WTC11 (cell line): ENCODE data around the gene PSD. TPM values are rescaled to one million over a fixed set of nuclear protein-coding genes. Genes with fewer than 3 reads are reported as not detected.

Source experiments
- ATAC-seq: fragments of 200-7000 bp; cut with Tn5 transposase; 2 replicates; pipeline ENCODE4 v1.10.0; 2021; ENCODE audit warnings: mild to moderate bottlenecking, moderate library complexity
- CTCF ChIA-PET: fragments of 300-600 bp; sonication (Branson Sonifier 250); formaldehyde crosslinking; loops from one replicate; lab custom pipeline; 2021; ENCODE audit warnings: antibody characterized with exemption; lab: Charles Lee
- POLR2A ChIA-PET: fragments of 350-600 bp; sonication (Branson Sonifier 250); formaldehyde crosslinking; loops from one replicate; lab custom pipeline; 2021; ENCODE audit warnings: antibody characterized with exemption; lab: Charles Lee
- DNase-seq: peaks from one replicate; pipeline ENCODE4 v3.0.0; 2021; ENCODE audit warnings: low spot score
- H3K27ac Mint-ChIP-seq: 2 replicates; pipeline ENCODE4 v1.8.0; 2021; ENCODE audit warnings: mixed read lengths
- H3K27me3 Mint-ChIP-seq: 2 replicates; pipeline ENCODE4 v1.8.0; 2021; ENCODE audit warnings: low read depth, mild to moderate bottlenecking, moderate library complexity, mixed read lengths
- H3K36me3 Mint-ChIP-seq: 2 replicates; pipeline ENCODE4 v1.8.0; 2021; ENCODE audit warnings: mixed read lengths
- H3K4me1 Mint-ChIP-seq: 2 replicates; pipeline ENCODE4 v1.8.0; 2022; ENCODE audit warnings: mixed read lengths
- H3K4me3 Mint-ChIP-seq: 2 replicates; pipeline ENCODE4 v1.8.0; 2021; ENCODE audit warnings: mild to moderate bottlenecking, moderate library complexity, mixed read lengths
- H3K9me3 Mint-ChIP-seq: 2 replicates; pipeline ENCODE4 v1.8.0; 2021; ENCODE audit warnings: mixed read lengths
- ELF4 ChIP-seq: sonication (generic); formaldehyde crosslinking; IDR thresholded peaks from 2 replicates; pipeline ENCODE4 v1.8.1; 2022; ENCODE audit warnings: low read depth, mild to moderate bottlenecking, moderate library complexity, missing genetic modification reagents
- ESRRA ChIP-seq: sonication (generic); formaldehyde crosslinking; IDR thresholded peaks from 2 replicates; pipeline ENCODE4 v1.8.1; 2022; ENCODE audit warnings: mild to moderate bottlenecking, missing genetic modification reagents, borderline replicate concordance
- ETV6 ChIP-seq: sonication (generic); formaldehyde crosslinking; IDR thresholded peaks from 2 replicates; pipeline ENCODE4 v1.8.1; 2022; ENCODE audit warnings: mild to moderate bottlenecking, missing genetic modification reagents
- GRHL2 ChIP-seq: fragments of 250-450 bp; sonication (Bioruptor Pico); IDR thresholded peaks from 2 replicates; pipeline ENCODE4 v1.8.0; 2022; ENCODE audit warnings: mild to moderate bottlenecking, moderate library complexity; ENCODE audit not compliant: insufficient replicate concordance, severe bottlenecking
- MXD4 ChIP-seq: fragments of 250-450 bp; sonication (Bioruptor Pico); IDR thresholded peaks from 2 replicates; pipeline ENCODE4 v1.8.0; 2021; ENCODE audit warnings: mild to moderate bottlenecking, moderate library complexity, borderline replicate concordance
- MYBL2 ChIP-seq: sonication (generic); formaldehyde crosslinking; IDR thresholded peaks from 2 replicates; pipeline ENCODE4 v1.8.1; 2023; ENCODE audit warnings: mild to moderate bottlenecking, moderate library complexity, missing genetic modification reagents
- NR1H2 ChIP-seq: sonication (generic); formaldehyde crosslinking; IDR thresholded peaks from 2 replicates; pipeline ENCODE4 v1.9.0; 2021; ENCODE audit warnings: mild to moderate bottlenecking, moderate library complexity, missing genetic modification reagents
- SMAD3 ChIP-seq: sonication (generic); formaldehyde crosslinking; IDR thresholded peaks from 2 replicates; pipeline ENCODE4 v1.8.0; 2022; ENCODE audit warnings: missing genetic modification reagents, mild to moderate bottlenecking, borderline replicate concordance
- TP53 ChIP-seq: sonication (generic); formaldehyde crosslinking; IDR thresholded peaks from 2 replicates; pipeline ENCODE4 v1.8.1; 2023; ENCODE audit warnings: mild to moderate bottlenecking, missing genetic modification reagents
- ZBTB21 ChIP-seq: sonication (generic); formaldehyde crosslinking; IDR thresholded peaks from 2 replicates; pipeline ENCODE4 v1.8.1; 2023; ENCODE audit warnings: mild to moderate bottlenecking, missing genetic modification reagents, borderline replicate concordance
- ZNF232 ChIP-seq: sonication (generic); formaldehyde crosslinking; IDR thresholded peaks from 2 replicates; pipeline ENCODE4 v1.8.0; 2022; ENCODE audit warnings: mild to moderate bottlenecking, missing genetic modification reagents
- ZNF671 ChIP-seq: fragments of 250-450 bp; sonication (Bioruptor Pico); IDR thresholded peaks from 2 replicates; pipeline ENCODE4 v1.8.0; 2021; ENCODE audit warnings: mild to moderate bottlenecking
- total RNA-seq: library from RNA; stranded (reverse); gene quantifications from 3 replicates; pipeline ENCODE4 v1.2.3, GENCODE V29; 2021
- TF ChIP-seq, protein P1 (sequence below): sonication (generic); formaldehyde crosslinking; IDR thresholded peaks from 2 replicates; pipeline ENCODE4 v1.8.1; 2023; ENCODE audit warnings: mild to moderate bottlenecking, moderate library complexity, missing genetic modification reagents
- TF ChIP-seq, protein P2 (sequence below): sonication (generic); formaldehyde crosslinking; IDR thresholded peaks from 2 replicates; pipeline ENCODE4 v1.8.0; 2022; ENCODE audit warnings: missing genetic modification reagents
- TF ChIP-seq, protein P3 (sequence below): sonication (generic); formaldehyde crosslinking; IDR thresholded peaks from 2 replicates; pipeline ENCODE4 v1.8.1; 2022; ENCODE audit warnings: low read depth, missing genetic modification reagents, borderline replicate concordance
- TF ChIP-seq, protein P4 (sequence below): fragments of 250-450 bp; sonication (Bioruptor Pico); IDR thresholded peaks from 2 replicates; pipeline ENCODE4 v1.9.0; 2021; ENCODE audit warnings: mild to moderate bottlenecking
- TF ChIP-seq, protein P5 (sequence below): sonication (generic); formaldehyde crosslinking; IDR thresholded peaks from 2 replicates; pipeline ENCODE4 v1.8.1; 2023; ENCODE audit warnings: mild to moderate bottlenecking, missing genetic modification reagents

PSD gene
- total RNA-seq, 1 experiment from 2014 or later = 12.5 TPM

DNA sequence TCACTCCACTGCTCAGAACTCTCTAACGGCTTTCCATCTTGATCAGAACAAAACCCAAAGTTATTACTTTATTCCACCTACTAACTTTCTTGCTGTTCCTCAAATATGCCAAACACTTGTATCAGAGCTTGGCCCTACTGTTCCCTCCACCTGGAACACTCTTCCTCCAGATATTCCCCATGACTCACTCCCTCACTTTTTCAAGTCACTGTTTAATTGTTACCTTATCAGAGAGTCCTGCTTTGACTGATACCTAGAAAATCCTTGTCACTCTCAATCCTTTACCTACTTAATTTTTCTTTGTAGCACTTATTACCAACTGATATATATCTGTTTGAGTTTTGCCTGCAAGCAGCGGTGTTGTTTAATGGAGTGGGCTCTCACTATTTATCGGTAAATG, 28.7 kb downstream of the PSD start (continued):
- TF ChIP-seq, protein P1, sequence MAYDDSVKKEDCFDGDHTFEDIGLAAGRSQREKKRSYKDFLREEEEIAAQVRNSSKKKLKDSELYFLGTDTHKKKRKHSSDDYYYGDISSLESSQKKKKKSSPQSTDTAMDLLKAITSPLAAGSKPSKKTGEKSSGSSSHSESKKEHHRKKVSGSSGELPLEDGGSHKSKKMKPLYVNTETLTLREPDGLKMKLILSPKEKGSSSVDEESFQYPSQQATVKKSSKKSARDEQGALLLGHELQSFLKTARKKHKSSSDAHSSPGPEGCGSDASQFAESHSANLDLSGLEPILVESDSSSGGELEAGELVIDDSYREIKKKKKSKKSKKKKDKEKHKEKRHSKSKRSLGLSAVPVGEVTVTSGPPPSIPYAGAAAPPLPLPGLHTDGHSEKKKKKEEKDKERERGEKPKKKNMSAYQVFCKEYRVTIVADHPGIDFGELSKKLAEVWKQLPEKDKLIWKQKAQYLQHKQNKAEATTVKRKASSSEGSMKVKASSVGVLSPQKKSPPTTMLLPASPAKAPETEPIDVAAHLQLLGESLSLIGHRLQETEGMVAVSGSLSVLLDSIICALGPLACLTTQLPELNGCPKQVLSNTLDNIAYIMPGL (CRISPR knock-in tag) = no peak
- TF ChIP-seq, all 79 proteins: peak for 0

DNA sequence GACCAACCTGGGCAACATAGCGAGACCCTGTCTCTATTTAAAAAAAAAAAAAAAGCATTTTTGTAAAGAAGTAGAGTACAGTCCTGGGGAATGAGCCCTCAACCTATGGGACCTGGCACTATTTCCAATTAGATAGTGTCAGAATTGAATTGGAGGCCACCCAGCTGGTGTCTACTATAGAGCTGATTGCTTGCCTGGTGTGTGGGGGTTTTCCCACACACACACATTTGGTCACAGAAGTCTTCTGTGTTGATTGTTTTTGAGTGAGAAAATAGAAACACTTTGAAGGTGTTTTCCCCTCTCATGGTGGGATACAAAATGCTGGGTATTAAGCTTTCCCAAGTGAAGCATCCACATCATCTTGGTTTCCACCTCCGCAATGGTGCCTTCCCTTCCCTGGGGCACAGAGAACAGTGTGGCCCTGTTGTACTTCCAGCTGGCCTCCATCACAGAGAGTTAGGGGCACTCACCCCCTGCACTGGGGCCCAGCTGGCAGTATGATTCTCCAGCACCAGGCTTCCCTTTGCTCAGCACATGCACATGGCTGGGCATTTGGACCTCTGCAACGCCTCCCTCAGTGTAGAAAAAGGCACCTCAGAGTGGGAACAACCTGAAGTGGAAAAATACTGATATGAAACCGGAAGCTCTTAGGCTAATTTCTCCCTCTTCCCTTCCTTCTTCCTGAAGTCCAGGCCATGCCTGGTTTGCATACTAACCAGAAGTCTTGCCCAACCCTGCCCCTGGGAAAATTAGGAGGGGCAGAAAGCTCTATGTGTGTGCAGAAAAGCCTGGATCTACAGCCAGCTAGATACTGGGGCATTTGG, 33.8 kb downstream of the PSD start:
- no peak overlapping the region for H3K27ac Mint-ChIP-seq
- no peak for TF ChIP-seq MYBL2 (CRISPR knock-in tag)
- no peak for TF ChIP-seq ZNF671 (CRISPR knock-in tag)
- TF ChIP-seq, protein P2, sequence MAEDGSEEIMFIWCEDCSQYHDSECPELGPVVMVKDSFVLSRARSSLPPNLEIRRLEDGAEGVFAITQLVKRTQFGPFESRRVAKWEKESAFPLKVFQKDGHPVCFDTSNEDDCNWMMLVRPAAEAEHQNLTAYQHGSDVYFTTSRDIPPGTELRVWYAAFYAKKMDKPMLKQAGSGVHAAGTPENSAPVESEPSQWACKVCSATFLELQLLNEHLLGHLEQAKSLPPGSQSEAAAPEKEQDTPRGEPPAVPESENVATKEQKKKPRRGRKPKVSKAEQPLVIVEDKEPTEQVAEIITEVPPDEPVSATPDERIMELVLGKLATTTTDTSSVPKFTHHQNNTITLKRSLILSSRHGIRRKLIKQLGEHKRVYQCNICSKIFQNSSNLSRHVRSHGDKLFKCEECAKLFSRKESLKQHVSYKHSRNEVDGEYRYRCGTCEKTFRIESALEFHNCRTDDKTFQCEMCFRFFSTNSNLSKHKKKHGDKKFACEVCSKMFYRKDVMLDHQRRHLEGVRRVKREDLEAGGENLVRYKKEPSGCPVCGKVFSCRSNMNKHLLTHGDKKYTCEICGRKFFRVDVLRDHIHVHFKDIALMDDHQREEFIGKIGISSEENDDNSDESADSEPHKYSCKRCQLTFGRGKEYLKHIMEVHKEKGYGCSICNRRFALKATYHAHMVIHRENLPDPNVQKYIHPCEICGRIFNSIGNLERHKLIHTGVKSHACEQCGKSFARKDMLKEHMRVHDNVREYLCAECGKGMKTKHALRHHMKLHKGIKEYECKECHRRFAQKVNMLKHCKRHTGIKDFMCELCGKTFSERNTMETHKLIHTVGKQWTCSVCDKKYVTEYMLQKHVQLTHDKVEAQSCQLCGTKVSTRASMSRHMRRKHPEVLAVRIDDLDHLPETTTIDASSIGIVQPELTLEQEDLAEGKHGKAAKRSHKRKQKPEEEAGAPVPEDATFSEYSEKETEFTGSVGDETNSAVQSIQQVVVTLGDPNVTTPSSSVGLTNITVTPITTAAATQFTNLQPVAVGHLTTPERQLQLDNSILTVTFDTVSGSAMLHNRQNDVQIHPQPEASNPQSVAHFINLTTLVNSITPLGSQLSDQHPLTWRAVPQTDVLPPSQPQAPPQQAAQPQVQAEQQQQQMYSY (CRISPR knock-in tag) = 0 out of 2 replicates have a peak, but pooled peaks have one; percentile 31
- no peaks in the 10 kb centered on the region for H3K9me3 Mint-ChIP-seq
- H3K27me3 Mint-ChIP-seq = no peaks in the 10 kb centered on the region; the same call in 1 of the 2 replicates
- POLR2A ChIA-PET = interaction anchor here (0.5 kb wide), 1 partner anchor 27 kb away, joined by 3 read pairs; no protein-coding TSS in a partner anchor
- H3K4me3 Mint-ChIP-seq = no peak overlapping the region
- CTCF ChIA-PET = interaction anchor here (0.7 to 4.7 kb wide), 39 partner anchors 10 to 219 kb away, joined by 3 to 79 read pairs (median 7); partner anchors contain the start of genes ACTR1A, C10orf95, CUEDC2 and ELOVL3
- no peak for ATAC-seq
- H3K4me1 Mint-ChIP-seq = no peaks in the 10 kb centered on the region
- peaks cover 2% of the 10 kb centered on the region; the same call in 1 of the 2 replicates for H3K36me3 Mint-ChIP-seq
- no peak for DNase-seq

DNA sequence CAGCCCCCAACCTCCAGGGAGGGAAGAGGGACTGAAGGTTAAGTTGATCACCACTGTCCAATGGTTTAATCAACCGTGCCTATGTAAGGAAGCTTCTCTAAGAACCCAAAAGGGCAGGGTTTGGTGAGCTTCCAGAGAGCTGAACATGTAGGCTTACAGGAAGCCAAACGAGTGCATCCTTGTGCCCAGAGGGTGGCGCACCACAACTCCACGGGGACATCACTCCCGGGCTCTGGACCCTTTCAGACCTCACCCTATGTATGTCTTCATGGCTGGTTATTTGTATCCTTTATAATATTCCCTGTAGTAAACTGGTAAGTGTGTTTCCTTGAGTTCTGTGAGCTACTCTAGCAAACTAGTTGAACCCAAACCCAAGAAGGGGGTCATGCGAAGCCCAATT, 34.5 kb downstream of the PSD start:
- H3K4me1 Mint-ChIP-seq = no peaks in the 10 kb centered on the region
- ChIA-PET CTCF (interaction anchor here (0.5 to 4.7 kb wide), 55 partner anchors 9 to 548 kb away, joined by 3 to 79 read pairs (median 5); partner anchors contain the start of genes ACTR1A, C10orf95, CUEDC2 and ELOVL3), POLR2A (interaction anchor here (0.5 kb wide), 1 partner anchor 27 kb away, joined by 3 read pairs; no protein-coding TSS in a partner anchor)
- TF ChIP-seq, protein P3, sequence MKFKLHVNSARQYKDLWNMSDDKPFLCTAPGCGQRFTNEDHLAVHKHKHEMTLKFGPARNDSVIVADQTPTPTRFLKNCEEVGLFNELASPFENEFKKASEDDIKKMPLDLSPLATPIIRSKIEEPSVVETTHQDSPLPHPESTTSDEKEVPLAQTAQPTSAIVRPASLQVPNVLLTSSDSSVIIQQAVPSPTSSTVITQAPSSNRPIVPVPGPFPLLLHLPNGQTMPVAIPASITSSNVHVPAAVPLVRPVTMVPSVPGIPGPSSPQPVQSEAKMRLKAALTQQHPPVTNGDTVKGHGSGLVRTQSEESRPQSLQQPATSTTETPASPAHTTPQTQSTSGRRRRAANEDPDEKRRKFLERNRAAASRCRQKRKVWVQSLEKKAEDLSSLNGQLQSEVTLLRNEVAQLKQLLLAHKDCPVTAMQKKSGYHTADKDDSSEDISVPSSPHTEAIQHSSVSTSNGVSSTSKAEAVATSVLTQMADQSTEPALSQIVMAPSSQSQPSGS (CRISPR knock-in tag) = no peak
- TF ChIP-seq ELF4 (CRISPR knock-in tag) (no peak), ESRRA (no peak), ZBTB21 (no peak)
- DNase-seq (peak; percentile 72), ATAC-seq (peak; percentile 93)
- peaks cover 4% of the 10 kb centered on the region; the same call in 1 of the 2 replicates for H3K36me3 Mint-ChIP-seq
- H3K9me3 Mint-ChIP-seq = no peaks in the 10 kb centered on the region
- H3K27ac Mint-ChIP-seq = no peak overlapping the region
- no peaks in the 10 kb centered on the region; the same call in 1 of the 2 replicates for H3K27me3 Mint-ChIP-seq
- H3K4me3 Mint-ChIP-seq = no peak overlapping the region

DNA sequence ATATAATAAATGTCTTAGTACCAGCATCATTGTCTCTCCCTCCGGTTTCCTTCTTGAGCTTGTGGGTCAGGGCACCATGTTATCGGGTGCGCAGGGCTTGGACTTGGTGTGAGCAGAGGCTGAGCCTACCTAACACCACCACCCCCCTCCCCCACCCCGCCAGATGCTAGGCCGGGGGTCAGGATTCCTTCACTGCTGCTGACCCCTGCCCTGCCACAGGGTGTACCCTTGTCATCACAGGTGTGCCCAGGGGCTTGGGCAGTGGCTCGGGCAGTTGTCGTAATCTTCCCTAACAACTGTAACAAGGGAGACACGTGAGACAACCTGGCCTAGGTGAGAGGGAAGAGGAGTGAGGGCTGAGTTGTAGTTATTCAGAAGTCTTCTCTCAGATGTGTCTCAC, 35.7 kb downstream of the PSD start:
- Mint-ChIP-seq H3K27ac (no peak overlapping the region), H3K36me3 (peaks cover 4% of the 10 kb centered on the region; the same call in 1 of the 2 replicates), H3K4me3 (no peak overlapping the region), H3K9me3 (no peaks in the 10 kb centered on the region), H3K27me3 (no peaks in the 10 kb centered on the region; the same call in 1 of the 2 replicates), H3K4me1 (no peaks in the 10 kb centered on the region)
- no peak for DNase-seq
- ChIA-PET POLR2A (no interaction called here), CTCF (interaction anchor here (0.6 to 4.7 kb wide), 9 partner anchors 12 to 213 kb away, joined by 3 to 79 read pairs (median 26); partner anchors contain the start of gene NFKB2)
- ATAC-seq = no peak
- TF ChIP-seq MXD4 (no peak), TP53 (no peak), ETV6 (CRISPR knock-in tag) (no peak), ZNF232 (CRISPR knock-in tag) (no peak), NR1H2 (no peak), SMAD3 (CRISPR knock-in tag) (no peak), GRHL2 (CRISPR knock-in tag) (no peak)
- TF ChIP-seq, protein P4, sequence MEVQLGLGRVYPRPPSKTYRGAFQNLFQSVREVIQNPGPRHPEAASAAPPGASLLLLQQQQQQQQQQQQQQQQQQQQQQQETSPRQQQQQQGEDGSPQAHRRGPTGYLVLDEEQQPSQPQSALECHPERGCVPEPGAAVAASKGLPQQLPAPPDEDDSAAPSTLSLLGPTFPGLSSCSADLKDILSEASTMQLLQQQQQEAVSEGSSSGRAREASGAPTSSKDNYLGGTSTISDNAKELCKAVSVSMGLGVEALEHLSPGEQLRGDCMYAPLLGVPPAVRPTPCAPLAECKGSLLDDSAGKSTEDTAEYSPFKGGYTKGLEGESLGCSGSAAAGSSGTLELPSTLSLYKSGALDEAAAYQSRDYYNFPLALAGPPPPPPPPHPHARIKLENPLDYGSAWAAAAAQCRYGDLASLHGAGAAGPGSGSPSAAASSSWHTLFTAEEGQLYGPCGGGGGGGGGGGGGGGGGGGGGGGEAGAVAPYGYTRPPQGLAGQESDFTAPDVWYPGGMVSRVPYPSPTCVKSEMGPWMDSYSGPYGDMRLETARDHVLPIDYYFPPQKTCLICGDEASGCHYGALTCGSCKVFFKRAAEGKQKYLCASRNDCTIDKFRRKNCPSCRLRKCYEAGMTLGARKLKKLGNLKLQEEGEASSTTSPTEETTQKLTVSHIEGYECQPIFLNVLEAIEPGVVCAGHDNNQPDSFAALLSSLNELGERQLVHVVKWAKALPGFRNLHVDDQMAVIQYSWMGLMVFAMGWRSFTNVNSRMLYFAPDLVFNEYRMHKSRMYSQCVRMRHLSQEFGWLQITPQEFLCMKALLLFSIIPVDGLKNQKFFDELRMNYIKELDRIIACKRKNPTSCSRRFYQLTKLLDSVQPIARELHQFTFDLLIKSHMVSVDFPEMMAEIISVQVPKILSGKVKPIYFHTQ (CRISPR knock-in tag) = no peak
- TF ChIP-seq, protein P5, sequence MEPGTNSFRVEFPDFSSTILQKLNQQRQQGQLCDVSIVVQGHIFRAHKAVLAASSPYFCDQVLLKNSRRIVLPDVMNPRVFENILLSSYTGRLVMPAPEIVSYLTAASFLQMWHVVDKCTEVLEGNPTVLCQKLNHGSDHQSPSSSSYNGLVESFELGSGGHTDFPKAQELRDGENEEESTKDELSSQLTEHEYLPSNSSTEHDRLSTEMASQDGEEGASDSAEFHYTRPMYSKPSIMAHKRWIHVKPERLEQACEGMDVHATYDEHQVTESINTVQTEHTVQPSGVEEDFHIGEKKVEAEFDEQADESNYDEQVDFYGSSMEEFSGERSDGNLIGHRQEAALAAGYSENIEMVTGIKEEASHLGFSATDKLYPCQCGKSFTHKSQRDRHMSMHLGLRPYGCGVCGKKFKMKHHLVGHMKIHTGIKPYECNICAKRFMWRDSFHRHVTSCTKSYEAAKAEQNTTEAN (CRISPR knock-in tag) = no peak
